Peyer's patch (tissue), 4 donors: ENCODE measurements around the gene MT1A.

ENCODE experiments used
- CTCF ChIP-seq, 6 experiments: fragments of 450-650 bp in 4 of 6; fragments of 200-600 bp in 2 of 6; sonication (generic) in 1 of 6; IDR thresholded peaks; one replicate each; pipeline ENCODE4 v1.5.1; 2017 to 2019; ENCODE audit warnings: antibody characterized with exemption in 6 of 6, mild to moderate bottlenecking in 3 of 6, moderate library complexity in 1 of 6
- POLR2A ChIP-seq, 2 donors: fragments of 450-650 bp; IDR thresholded peaks; one replicate each; pipeline ENCODE4 v1.5.1; 2017; ENCODE audit warnings: antibody characterized with exemption in 2 of 2, mild to moderate bottlenecking in 2 of 2, moderate library complexity in 2 of 2

GRCh38 chr16:56615353-56615752, 23.1 kb upstream of the MT1A start:
- TF ChIP-seq CTCF (IDR thresholded peaks at IDR 0.05) (no peak), POLR2A (IDR thresholded peaks at IDR 0.05) (no peak)
